ENCODE data around the gene BCL7C. TPM values are rescaled to one million over a fixed set of nuclear protein-coding genes. Genes with fewer than 3 reads are reported as not detected.
"Not testable (repeated sequence)": the region's sequence is repeated elsewhere in the genome, so short reads cannot be mapped to it uniquely, and the experiment has no call there.

Gene BCL7C
- total RNA-seq, 1 donor from 2014 or later = 30.5 TPM

DNA sequence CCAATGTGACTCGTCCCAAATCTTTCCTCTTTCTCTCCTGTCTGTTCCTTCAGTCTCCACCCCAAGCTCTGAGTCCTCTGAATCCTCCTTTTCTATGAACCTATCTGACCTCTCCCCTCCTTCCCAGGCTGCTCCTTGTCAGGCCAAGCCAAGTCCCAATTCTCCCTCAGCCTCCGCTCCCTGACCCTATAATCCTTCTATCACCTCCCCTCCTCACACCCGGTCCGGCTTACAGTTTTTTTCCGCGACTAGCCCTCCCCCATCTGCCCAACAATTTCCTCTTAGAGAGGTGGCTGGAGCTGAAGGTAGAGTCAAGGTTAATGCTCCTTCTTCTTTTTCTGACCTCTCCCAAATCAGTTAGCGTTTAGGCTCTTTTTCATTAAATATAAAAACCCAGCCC lies 33.1 kb downstream of the BCL7C start:
- not testable (repeated sequence) for ATAC-seq

- ATAC-seq = no peak
Measured at GRCh38 chr16:30858829-30859423, 35.0 kb downstream of the BCL7C start.

- ATAC-seq = no peak
Measured at GRCh38 chr16:30858111-30858495, 35.8 kb downstream of the BCL7C start.

DNA sequence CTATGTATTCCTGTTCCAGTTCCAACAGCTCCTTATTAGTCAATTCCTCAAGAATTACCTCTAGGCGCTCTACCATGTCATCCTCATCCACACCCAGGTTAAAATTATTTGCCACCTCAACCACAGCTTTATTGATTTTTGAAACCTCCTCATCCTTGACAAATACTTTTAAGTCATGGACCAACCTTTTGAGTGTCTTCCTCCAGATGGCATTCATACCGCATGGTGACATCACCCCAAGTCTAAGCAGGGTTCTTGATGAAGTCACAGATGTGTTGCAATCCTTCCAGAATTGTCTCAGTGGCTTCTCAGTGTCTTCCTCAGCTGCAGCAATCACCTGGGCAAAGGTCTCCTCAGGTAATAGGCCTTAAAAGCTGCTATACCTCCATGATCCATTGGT lies 40.1 kb downstream of the BCL7C start:
- ATAC-seq = peak; percentile 73

GRCh38 chr16:30850246-30850645 lies 43.6 kb downstream of the BCL7C start:
- peak; percentile 65 for ATAC-seq

- no peak for ATAC-seq
Measured at GRCh38 chr16:30846649-30847402, 47.1 kb downstream of the BCL7C start.

DNA sequence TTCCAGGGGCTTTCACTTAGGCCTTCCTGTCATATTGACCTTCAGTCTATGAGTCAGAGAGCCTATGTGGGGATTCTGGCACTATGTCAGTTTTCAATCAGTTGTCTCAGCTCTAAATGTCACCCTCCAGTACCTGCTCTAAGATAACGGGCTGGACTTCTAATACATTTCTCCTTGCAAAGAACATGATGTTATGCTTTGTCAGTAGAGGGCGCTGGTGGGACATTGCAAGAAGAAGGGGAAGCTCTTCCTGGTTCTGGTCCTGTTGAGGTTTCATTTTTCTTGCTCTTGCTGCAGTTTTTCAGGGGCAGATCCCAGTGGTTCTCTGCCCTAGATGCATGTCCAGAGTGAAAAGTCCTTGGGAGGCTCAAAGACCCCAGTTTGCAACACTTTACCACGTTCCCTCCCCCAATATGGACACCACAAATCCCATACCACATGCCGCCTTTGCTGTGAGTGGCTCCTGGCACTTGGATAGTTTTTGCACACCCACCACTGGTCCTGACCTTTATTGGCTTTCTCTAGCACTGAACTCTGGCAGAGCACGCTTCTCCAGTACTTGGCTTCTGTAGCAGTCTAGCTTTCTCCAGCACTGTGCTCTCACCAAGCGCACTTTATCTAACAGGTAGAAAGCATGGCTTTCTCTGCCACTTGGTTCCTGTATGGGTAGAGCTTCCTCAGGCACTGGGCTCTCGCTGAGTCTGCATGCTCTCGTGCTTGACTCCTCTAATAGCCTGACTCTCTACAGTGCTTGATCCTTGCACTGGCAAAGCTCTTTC lies 49.0 kb downstream of the BCL7C start:
- peak; percentile 80 for ATAC-seq

- ATAC-seq = no peak
Measured at GRCh38 chr16:30844346-30844670, 49.6 kb downstream of the BCL7C start.

- no peak for ATAC-seq
Measured at GRCh38 chr16:30843501-30843900, 50.4 kb downstream of the BCL7C start.

- no peak for ATAC-seq
Measured at GRCh38 chr16:30842971-30843370, 50.9 kb downstream of the BCL7C start.

- ATAC-seq = no peak
Measured at GRCh38 chr16:30841332-30841731, 52.5 kb downstream of the BCL7C start.

- no peak for ATAC-seq
Measured at GRCh38 chr16:30840611-30841010, 53.3 kb downstream of the BCL7C start.

- peak; percentile 88 for ATAC-seq
Measured at GRCh38 chr16:30839523-30840227, 54.2 kb downstream of the BCL7C start.

DNA sequence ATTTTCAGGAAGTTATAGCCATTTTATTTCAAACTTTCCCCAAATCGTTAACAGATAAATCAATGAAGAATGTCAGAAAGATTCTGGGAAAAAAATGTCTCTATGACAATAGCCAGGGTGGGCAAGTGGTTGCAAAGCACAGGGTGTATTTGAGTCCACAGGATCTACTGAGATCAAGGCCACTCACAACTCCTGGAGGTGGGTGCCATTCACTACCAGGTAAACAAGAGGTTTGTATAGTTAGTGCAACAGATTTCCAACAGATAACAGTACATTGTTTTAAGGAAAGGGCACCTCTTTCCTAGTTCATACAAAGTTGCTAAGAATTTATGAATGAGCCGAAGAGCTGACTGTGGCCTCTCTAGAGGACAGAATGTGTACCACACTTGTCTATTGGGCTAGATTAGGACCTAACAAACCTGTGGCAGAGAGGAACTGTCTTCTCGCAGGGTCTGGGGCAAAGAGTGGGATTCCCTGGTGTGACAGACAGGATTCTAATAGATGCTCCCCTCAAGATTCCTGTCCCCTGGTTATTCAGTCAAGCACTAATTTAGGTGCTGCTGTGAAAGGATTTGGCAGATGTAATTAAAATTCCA lies 54.9 kb downstream of the BCL7C start:
- peak; percentile 21 for ATAC-seq

GRCh38 chr16:30837904-30838303 lies 56.0 kb downstream of the BCL7C start:
- ATAC-seq = no peak

Other genes with a start within 250 kb of the BCL7C start
- gene PRR14, start 243.1 kb downstream of the BCL7C start, total RNA-seq = 27.0 TPM
- gene FBRS, start 235.6 kb downstream of the BCL7C start, total RNA-seq = 42.4 TPM
- gene SRCAP, start 194.9 kb downstream of the BCL7C start, total RNA-seq = 29.5 TPM
- gene PHKG2, start 145.7 kb downstream of the BCL7C start, total RNA-seq = 16.9 TPM
- 2.2 TPM for gene CFAP119, start 132.0 kb downstream of the BCL7C start, total RNA-seq
- gene RNF40, start 131.8 kb downstream of the BCL7C start, total RNA-seq = 56.8 TPM
- gene ZNF629, start 106.9 kb downstream of the BCL7C start, total RNA-seq = 4.7 TPM
- gene CTF1, start 2.5 kb upstream of the BCL7C start, total RNA-seq = 2.3 TPM
- 19.2 TPM for gene FBXL19, start 29.5 kb upstream of the BCL7C start, total RNA-seq
- 9.8 TPM for gene ORAI3, start 55.0 kb upstream of the BCL7C start, total RNA-seq
- 8.2 TPM for gene SETD1A, start 63.7 kb upstream of the BCL7C start, total RNA-seq
- 14.5 TPM for gene HSD3B7, start 91.1 kb upstream of the BCL7C start, total RNA-seq
- gene STX1B, start 116.6 kb upstream of the BCL7C start, total RNA-seq = 0.80 TPM
- 42.8 TPM for gene STX4, start 139.5 kb upstream of the BCL7C start, total RNA-seq
- gene ZNF668, start 180.2 kb upstream of the BCL7C start, total RNA-seq = 5.3 TPM
- gene ZNF646, start 180.3 kb upstream of the BCL7C start, total RNA-seq = 9.0 TPM
- gene PRSS53, start 194.9 kb upstream of the BCL7C start, total RNA-seq = 0.48 TPM
- 22.3 TPM for gene VKORC1, start 200.7 kb upstream of the BCL7C start, total RNA-seq
- gene BCKDK, start 214.3 kb upstream of the BCL7C start, total RNA-seq = 21.5 TPM
- 25.5 TPM for gene KAT8, start 223.6 kb upstream of the BCL7C start, total RNA-seq
- gene PRSS8, start 241.7 kb upstream of the BCL7C start, total RNA-seq = 59.3 TPM